Measurements from ENCODE around the gene NAA50.

Gene NAA50

DNA sequence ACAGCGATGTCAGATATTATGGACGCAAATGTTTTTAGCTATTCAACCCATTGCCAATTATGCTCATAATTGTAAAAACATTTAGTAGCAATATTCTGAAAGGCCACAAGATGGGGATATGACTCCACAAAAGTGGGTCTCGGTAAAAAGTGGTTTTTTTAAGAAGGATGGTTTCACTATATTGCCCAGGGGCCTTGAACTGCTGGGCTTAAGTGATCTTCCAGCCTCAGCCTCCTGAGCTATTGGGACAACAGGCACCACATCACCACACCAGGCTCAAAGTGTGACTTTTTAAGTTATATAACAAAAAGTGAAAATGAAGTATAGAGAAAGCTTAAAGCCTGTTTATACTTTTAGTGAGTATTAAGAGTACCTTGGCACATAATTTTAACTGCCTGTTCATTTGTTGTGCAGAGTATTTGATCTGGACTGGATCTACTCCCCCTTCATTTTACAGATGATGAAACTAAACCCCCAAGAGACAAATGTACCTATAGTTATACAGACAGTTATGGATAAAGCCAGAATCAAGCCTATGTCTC is 9.4 kb downstream of the NAA50 start:
- CTCF ChIA-PET, result interaction anchor here (0.6 to 1.8 kb wide), 20 partner anchors 9 to 557 kb away, joined by 3 to 15 read pairs (median 3); partner anchors contain the start of genes NAA50, SPICE1 and TIGIT
- Histone ChIP-seq H3K36me3 (ENCODE audit: control insufficient read depth in 2 of 2, insufficient read depth in 1 of 2, low read length in 2 of 2) (peaks cover 0 to 8% of the 10 kb centered on the region in 2 experiments; a peak in 1 of 3 replicates), H3K4me1 (ENCODE audit: control insufficient read depth, insufficient read depth, low read length) (no peaks in the 10 kb centered on the region), H3K4me3 (ENCODE audit: low read depth, low read length) (no peak overlapping the region), H3K9me3 (ENCODE audit: control insufficient read depth, insufficient read depth, low read depth, low read length) (no peaks in the 10 kb centered on the region), H3K27ac (ENCODE audit: extremely low read depth, low read depth, low read length) (no peak overlapping the region)
- TF ChIP-seq, protein P1, sequence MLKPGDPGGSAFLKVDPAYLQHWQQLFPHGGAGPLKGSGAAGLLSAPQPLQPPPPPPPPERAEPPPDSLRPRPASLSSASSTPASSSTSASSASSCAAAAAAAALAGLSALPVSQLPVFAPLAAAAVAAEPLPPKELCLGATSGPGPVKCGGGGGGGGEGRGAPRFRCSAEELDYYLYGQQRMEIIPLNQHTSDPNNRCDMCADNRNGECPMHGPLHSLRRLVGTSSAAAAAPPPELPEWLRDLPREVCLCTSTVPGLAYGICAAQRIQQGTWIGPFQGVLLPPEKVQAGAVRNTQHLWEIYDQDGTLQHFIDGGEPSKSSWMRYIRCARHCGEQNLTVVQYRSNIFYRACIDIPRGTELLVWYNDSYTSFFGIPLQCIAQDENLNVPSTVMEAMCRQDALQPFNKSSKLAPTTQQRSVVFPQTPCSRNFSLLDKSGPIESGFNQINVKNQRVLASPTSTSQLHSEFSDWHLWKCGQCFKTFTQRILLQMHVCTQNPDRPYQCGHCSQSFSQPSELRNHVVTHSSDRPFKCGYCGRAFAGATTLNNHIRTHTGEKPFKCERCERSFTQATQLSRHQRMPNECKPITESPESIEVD (tag by site-specific recombination; IDR thresholded peaks at IDR 0.05), result peak; percentile 56; the same call in 1 of the 2 replicates
- TF ChIP-seq BCL11B (tag by site-specific recombination; IDR thresholded peaks at IDR 0.05; ENCODE audit: low read depth) (no peak), PRDM1 (tag by site-specific recombination; IDR thresholded peaks at IDR 0.05) (peak; percentile 76), KLF16 (tag by site-specific recombination; IDR thresholded peaks at IDR 0.05) (no peak), ZNF654 (tag by site-specific recombination; IDR thresholded peaks at IDR 0.05; ENCODE audit: low read depth) (peak; percentile 78)
- POLR2A ChIA-PET, result interaction anchor here (1.3 kb wide), 1 partner anchor 8 kb away, joined by 3 read pairs; no protein-coding TSS in a partner anchor

DNA sequence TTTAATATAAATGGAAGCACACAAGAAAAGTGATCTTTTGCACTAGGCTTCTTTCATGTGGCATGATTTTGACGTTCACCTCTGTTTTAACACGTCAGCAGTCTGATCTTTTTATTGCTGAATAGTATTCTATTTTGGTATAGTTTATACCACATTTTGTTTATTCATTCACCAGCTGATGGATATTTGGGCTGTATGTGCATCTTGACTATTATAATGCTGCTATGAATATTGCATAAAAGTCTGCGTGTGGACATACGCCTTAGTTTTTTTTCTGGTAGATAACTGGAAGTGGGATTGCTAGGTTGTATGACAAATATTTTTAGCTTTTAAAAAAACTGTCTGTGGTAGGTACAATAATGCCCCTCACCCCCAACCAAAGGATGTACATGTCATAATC is 14.4 kb downstream of the NAA50 start:
- Histone ChIP-seq H3K36me3 (ENCODE audit: control insufficient read depth in 2 of 2, insufficient read depth in 1 of 2, low read length in 2 of 2) (peaks cover 0 to 10% of the 10 kb centered on the region in 2 experiments; a peak in 2 of 3 replicates), H3K27ac (ENCODE audit: extremely low read depth, low read depth, low read length) (no peak overlapping the region), H3K4me1 (ENCODE audit: control insufficient read depth, insufficient read depth, low read length) (no peaks in the 10 kb centered on the region), H3K9me3 (ENCODE audit: control insufficient read depth, insufficient read depth, low read depth, low read length) (no peaks in the 10 kb centered on the region), H3K4me3 (ENCODE audit: low read depth, low read length) (no peak overlapping the region)
- ChIA-PET POLR2A (no interaction called here), CTCF (no interaction called here)
- TF ChIP-seq ZNF433 (tag by site-specific recombination; IDR thresholded peaks at IDR 0.05; ENCODE audit: low read depth), result no peak
- TF ChIP-seq, protein P2, sequence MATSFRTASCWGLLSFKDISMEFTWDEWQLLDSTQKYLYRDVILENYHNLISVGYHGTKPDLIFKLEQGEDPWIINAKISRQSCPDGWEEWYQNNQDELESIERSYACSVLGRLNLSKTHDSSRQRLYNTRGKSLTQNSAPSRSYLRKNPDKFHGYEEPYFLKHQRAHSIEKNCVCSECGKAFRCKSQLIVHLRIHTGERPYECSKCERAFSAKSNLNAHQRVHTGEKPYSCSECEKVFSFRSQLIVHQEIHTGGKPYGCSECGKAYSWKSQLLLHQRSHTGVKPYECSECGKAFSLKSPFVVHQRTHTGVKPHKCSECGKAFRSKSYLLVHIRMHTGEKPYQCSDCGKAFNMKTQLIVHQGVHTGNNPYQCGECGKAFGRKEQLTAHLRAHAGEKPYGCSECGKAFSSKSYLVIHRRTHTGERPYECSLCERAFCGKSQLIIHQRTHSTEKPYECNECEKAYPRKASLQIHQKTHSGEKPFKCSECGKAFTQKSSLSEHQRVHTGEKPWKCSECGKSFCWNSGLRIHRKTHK (tag by site-specific recombination; IDR thresholded peaks at IDR 0.05), result no peak
- no peak for TF ChIP-seq SETDB1 (IDR thresholded peaks at IDR 0.05; ENCODE audit: insufficient read length, low read length)
- no peak for TF ChIP-seq ZNF211 (tag by site-specific recombination; IDR thresholded peaks at IDR 0.05; ENCODE audit: low read depth)
- no peak for TF ChIP-seq ZNF366 (tag by site-specific recombination; conservative IDR thresholded peaks at IDR 0.05)
- TF ChIP-seq ZNF510 (tag by site-specific recombination; IDR thresholded peaks at IDR 0.05; ENCODE audit: insufficient replicate concordance), result no peak
- TF ChIP-seq, protein P3, sequence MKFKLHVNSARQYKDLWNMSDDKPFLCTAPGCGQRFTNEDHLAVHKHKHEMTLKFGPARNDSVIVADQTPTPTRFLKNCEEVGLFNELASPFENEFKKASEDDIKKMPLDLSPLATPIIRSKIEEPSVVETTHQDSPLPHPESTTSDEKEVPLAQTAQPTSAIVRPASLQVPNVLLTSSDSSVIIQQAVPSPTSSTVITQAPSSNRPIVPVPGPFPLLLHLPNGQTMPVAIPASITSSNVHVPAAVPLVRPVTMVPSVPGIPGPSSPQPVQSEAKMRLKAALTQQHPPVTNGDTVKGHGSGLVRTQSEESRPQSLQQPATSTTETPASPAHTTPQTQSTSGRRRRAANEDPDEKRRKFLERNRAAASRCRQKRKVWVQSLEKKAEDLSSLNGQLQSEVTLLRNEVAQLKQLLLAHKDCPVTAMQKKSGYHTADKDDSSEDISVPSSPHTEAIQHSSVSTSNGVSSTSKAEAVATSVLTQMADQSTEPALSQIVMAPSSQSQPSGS (tag by site-specific recombination; IDR thresholded peaks at IDR 0.05; ENCODE audit: low read depth), result no peak
- TF ChIP-seq ZNF571 (tag by site-specific recombination; IDR thresholded peaks at IDR 0.05), result no peak
- no peak for TF ChIP-seq ZNF610 (tag by site-specific recombination; IDR thresholded peaks at IDR 0.05; ENCODE audit: borderline replicate concordance)
- TF ChIP-seq, protein P4, sequence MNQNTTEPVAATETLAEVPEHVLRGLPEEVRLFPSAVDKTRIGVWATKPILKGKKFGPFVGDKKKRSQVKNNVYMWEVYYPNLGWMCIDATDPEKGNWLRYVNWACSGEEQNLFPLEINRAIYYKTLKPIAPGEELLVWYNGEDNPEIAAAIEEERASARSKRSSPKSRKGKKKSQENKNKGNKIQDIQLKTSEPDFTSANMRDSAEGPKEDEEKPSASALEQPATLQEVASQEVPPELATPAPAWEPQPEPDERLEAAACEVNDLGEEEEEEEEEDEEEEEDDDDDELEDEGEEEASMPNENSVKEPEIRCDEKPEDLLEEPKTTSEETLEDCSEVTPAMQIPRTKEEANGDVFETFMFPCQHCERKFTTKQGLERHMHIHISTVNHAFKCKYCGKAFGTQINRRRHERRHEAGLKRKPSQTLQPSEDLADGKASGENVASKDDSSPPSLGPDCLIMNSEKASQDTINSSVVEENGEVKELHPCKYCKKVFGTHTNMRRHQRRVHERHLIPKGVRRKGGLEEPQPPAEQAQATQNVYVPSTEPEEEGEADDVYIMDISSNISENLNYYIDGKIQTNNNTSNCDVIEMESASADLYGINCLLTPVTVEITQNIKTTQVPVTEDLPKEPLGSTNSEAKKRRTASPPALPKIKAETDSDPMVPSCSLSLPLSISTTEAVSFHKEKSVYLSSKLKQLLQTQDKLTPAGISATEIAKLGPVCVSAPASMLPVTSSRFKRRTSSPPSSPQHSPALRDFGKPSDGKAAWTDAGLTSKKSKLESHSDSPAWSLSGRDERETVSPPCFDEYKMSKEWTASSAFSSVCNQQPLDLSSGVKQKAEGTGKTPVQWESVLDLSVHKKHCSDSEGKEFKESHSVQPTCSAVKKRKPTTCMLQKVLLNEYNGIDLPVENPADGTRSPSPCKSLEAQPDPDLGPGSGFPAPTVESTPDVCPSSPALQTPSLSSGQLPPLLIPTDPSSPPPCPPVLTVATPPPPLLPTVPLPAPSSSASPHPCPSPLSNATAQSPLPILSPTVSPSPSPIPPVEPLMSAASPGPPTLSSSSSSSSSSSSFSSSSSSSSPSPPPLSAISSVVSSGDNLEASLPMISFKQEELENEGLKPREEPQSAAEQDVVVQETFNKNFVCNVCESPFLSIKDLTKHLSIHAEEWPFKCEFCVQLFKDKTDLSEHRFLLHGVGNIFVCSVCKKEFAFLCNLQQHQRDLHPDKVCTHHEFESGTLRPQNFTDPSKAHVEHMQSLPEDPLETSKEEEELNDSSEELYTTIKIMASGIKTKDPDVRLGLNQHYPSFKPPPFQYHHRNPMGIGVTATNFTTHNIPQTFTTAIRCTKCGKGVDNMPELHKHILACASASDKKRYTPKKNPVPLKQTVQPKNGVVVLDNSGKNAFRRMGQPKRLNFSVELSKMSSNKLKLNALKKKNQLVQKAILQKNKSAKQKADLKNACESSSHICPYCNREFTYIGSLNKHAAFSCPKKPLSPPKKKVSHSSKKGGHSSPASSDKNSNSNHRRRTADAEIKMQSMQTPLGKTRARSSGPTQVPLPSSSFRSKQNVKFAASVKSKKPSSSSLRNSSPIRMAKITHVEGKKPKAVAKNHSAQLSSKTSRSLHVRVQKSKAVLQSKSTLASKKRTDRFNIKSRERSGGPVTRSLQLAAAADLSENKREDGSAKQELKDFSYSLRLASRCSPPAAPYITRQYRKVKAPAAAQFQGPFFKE (tag by site-specific recombination; IDR thresholded peaks at IDR 0.05; ENCODE audit: borderline replicate concordance), result no peak
- no peak for TF ChIP-seq REPIN1 (tag by site-specific recombination; IDR thresholded peaks at IDR 0.05; ENCODE audit: low read depth)
- no peak for TF ChIP-seq ZFP3 (tag by site-specific recombination; IDR thresholded peaks at IDR 0.05; ENCODE audit: low read depth)
- no peak for TF ChIP-seq ZNF585B (tag by site-specific recombination; IDR thresholded peaks at IDR 0.05)
- no peak for TF ChIP-seq ZBTB7A (tag by site-specific recombination; IDR thresholded peaks at IDR 0.05; ENCODE audit: low read depth)
- TF ChIP-seq ZIC2 (tag by site-specific recombination; IDR thresholded peaks at IDR 0.05), result no peak
- TF ChIP-seq OVOL3 (tag by site-specific recombination; IDR thresholded peaks at IDR 0.05), result no peak
- no peak for TF ChIP-seq ZNF157 (tag by site-specific recombination; IDR thresholded peaks at IDR 0.05)
- TF ChIP-seq SP7 (tag by site-specific recombination; IDR thresholded peaks at IDR 0.05), result no peak
